NCI-H1930 (cell line): ENCODE results near the gene HES7.

Source experiments
- DNase-seq, 2 experiments: peaks; one replicate each; lab custom pipeline; 2025; lab: John Stamatoyannopoulos, UW

The HES7 gene

GRCh38 chr17:8073627-8074484, 50.0 kb downstream of the HES7 start:
- DNase-seq: peak; percentile 41 to 74

DNA sequence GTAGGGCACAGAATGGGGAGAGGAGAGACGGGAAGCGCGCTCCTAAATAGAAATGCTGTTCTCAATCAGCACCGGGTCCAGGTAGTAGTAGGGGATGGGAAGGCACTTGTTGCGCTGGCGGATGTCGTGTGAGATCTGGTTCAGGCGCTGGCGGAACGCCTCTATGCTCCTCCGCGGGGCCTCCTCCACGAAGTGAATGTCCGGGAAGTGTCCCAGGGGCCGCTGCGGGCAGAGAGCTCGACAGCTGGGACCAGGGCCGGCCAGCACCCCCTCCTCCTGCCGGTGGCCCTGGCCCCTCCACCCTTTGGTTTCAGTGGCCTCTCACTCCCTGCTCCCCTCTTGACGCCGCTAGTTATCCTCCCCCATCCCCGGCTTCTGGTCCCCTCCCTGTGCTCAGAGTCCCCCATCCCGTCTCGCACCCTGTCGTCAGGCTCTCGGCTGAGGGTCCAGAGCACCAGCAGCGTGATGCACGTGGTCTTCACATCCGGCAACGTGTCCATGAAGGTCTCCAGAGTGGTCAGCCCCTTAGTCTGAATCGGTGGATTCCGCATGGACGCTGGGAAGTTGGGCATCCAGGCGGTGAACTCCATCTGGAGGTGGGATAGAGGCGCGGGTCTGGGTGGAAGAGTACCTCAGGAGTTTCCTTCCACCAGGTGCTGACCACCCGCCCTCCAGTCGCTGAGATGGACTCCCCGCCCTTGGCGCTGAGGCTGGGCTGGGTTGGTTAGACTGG, 51.0 kb downstream of the HES7 start:
- no peak for DNase-seq

GRCh38 chr17:8072341-8072728, 51.6 kb downstream of the HES7 start:
- no peak for DNase-seq

- DNase-seq: no peak
Observed at GRCh38 chr17:8071496-8071895, 52.4 kb downstream of the HES7 start.
